IgD-negative memory B cell (primary cell): ENCODE data around the gene CXorf66. TPM values are rescaled to one million over a fixed set of nuclear protein-coding genes. Genes with fewer than 3 reads are reported as not detected.
"Not testable (repeated sequence)": the region's sequence is repeated elsewhere in the genome, so short reads cannot be mapped to it uniquely, and the experiment has no call there.

Experiments
- H3K27ac Mint-ChIP-seq, 3 donors: one replicate each; pipeline ENCODE4 v1.8.0; 2020 to 2022; ENCODE audit warnings: mild to moderate bottlenecking in 3 of 3, mixed read lengths in 3 of 3, moderate library complexity in 1 of 3
- H3K27me3 Mint-ChIP-seq: one replicate; pipeline ENCODE4 v1.8.0; 2021; ENCODE audit warnings: mixed read lengths
- H3K36me3 Mint-ChIP-seq: one replicate; pipeline ENCODE4 v1.8.0; 2020; ENCODE audit warnings: mild to moderate bottlenecking, mixed read lengths
- H3K4me1 Mint-ChIP-seq, 3 donors: one replicate each; pipeline ENCODE4 v1.8.0; 2020 to 2022; ENCODE audit warnings: mixed read lengths in 3 of 3, mild to moderate bottlenecking in 1 of 3
- H3K4me3 Mint-ChIP-seq, 4 donors: one replicate each; pipeline ENCODE4 v1.8.0; 2020 to 2022; ENCODE audit warnings: mild to moderate bottlenecking in 4 of 4, mixed read lengths in 4 of 4, moderate library complexity in 3 of 4
- H3K9me3 Mint-ChIP-seq, 3 donors: one replicate each; pipeline ENCODE4 v1.8.0; 2020 to 2021; ENCODE audit warnings: mixed read lengths in 3 of 3, mild to moderate bottlenecking in 1 of 3
- polyA plus RNA-seq: library from polyadenylated mRNA; unstranded; fragments of 300-500 nt; fragmentation: Illumina TruSeq; gene quantifications from one replicate; pipeline ENCODE4 v1.2.3, GENCODE V29; 2021

The CXorf66 gene
- polyA plus RNA-seq, 1 donor from 2014 or later: not detected

- Mint-ChIP-seq H3K27me3 (peaks cover 6% of the 10 kb centered on the region), H3K4me3 (peak within 1 kb of the TSS; percentile 89 to 97 (median 96)), H3K4me1 (peaks cover 19 to 29% (median 20%) of the 10 kb centered on the region in 3 donors), H3K9me3 (no peaks in the 10 kb centered on the region), H3K27ac (peak within 1 kb of the TSS; percentile 88 to 96 (median 94)), H3K36me3 (peaks cover 1% of the 10 kb centered on the region)
Measured at GRCh38 chrX:139932901-139933796, 32.2 kb downstream of the CXorf66 start, which contains the start of gene ATP11C. TSS of gene ATP11C (minus strand) at chrX:139933053. CDS start at chrX:139932042, 1,011 bp downstream.

GRCh38 chrX:139932073-139932900 lies 33.0 kb downstream of the CXorf66 start:
- Mint-ChIP-seq H3K27me3 (peaks cover 6% of the 10 kb centered on the region), H3K27ac (peak overlapping the region; percentile 88 to 96 (median 94)), H3K4me1 (peaks cover 19 to 29% (median 20%) of the 10 kb centered on the region in 3 donors), H3K36me3 (peaks cover 1% of the 10 kb centered on the region), H3K4me3 (peak overlapping the region; percentile 89 to 97 (median 96)), H3K9me3 (no peaks in the 10 kb centered on the region)

GRCh38 chrX:139931646-139932072 lies 33.7 kb downstream of the CXorf66 start:
- H3K4me1 Mint-ChIP-seq: peaks cover 19 to 29% (median 20%) of the 10 kb centered on the region in 3 donors

GRCh38 chrX:139930916-139931645 lies 34.2 kb downstream of the CXorf66 start:
- peaks cover 19 to 29% (median 20%) of the 10 kb centered on the region in 3 donors for H3K4me1 Mint-ChIP-seq
- peak overlapping the region; percentile 23 to 81 (median 73) for H3K27ac Mint-ChIP-seq
- peaks cover 1% of the 10 kb centered on the region for H3K36me3 Mint-ChIP-seq
- H3K27me3 Mint-ChIP-seq: peaks cover 6% of the 10 kb centered on the region
- H3K9me3 Mint-ChIP-seq: no peaks in the 10 kb centered on the region
- H3K4me3 Mint-ChIP-seq: peak overlapping the region; percentile 78 to 91 (median 88)

More at GRCh38 chrX:139931646-139932072, 33.7 kb downstream of the CXorf66 start:
- peak overlapping the region; percentile 39 to 81 (median 73) for H3K27ac Mint-ChIP-seq
- peak overlapping the region; percentile 78 to 91 (median 88) for H3K4me3 Mint-ChIP-seq
- H3K9me3 Mint-ChIP-seq: no peaks in the 10 kb centered on the region
- peaks cover 6% of the 10 kb centered on the region for H3K27me3 Mint-ChIP-seq
- peaks cover 1% of the 10 kb centered on the region for H3K36me3 Mint-ChIP-seq

GRCh38 chrX:139930401-139930800 lies 34.9 kb downstream of the CXorf66 start:
- H3K36me3 Mint-ChIP-seq: peaks cover 1% of the 10 kb centered on the region
- H3K4me3 Mint-ChIP-seq: peak overlapping the region; percentile 78 to 91 (median 88)
- H3K4me1 Mint-ChIP-seq: peaks cover 19 to 33% (median 26%) of the 10 kb centered on the region in 3 donors
- H3K27me3 Mint-ChIP-seq: peaks cover 6% of the 10 kb centered on the region
- no peaks in the 10 kb centered on the region for H3K9me3 Mint-ChIP-seq
- peak overlapping the region in 1 of 3 donors; percentile 81 for H3K27ac Mint-ChIP-seq

- H3K4me1 Mint-ChIP-seq: peaks cover 19 to 33% (median 27%) of the 10 kb centered on the region in 3 donors
- H3K27ac Mint-ChIP-seq: no peak overlapping the region
- peak overlapping the region in 3 of 4 donors; percentile 13 to 91 (median 88) for H3K4me3 Mint-ChIP-seq
- no peaks in the 10 kb centered on the region for H3K9me3 Mint-ChIP-seq
- peaks cover 1% of the 10 kb centered on the region for H3K36me3 Mint-ChIP-seq
- peaks cover 6% of the 10 kb centered on the region for H3K27me3 Mint-ChIP-seq
Measured at GRCh38 chrX:139929876-139930275, 35.4 kb downstream of the CXorf66 start.

- Mint-ChIP-seq H3K4me1 (peaks cover 15 to 23% (median 19%) of the 10 kb centered on the region in 3 donors), H3K27me3 (no peaks in the 10 kb centered on the region), H3K36me3 (peaks cover 1% of the 10 kb centered on the region), H3K27ac (no peak overlapping the region), H3K4me3 (no peak overlapping the region), H3K9me3 (no peaks in the 10 kb centered on the region)
Measured at GRCh38 chrX:139924696-139925095, 40.6 kb downstream of the CXorf66 start.

GRCh38 chrX:139924069-139924695 lies 41.1 kb downstream of the CXorf66 start:
- H3K9me3 Mint-ChIP-seq: no peaks in the 10 kb centered on the region
- H3K4me1 Mint-ChIP-seq: peaks cover 13 to 18% (median 15%) of the 10 kb centered on the region in 3 donors
- H3K4me3 Mint-ChIP-seq: no peak overlapping the region
- H3K27me3 Mint-ChIP-seq: no peaks in the 10 kb centered on the region
- peaks cover 1% of the 10 kb centered on the region for H3K36me3 Mint-ChIP-seq
- no peak overlapping the region for H3K27ac Mint-ChIP-seq

- not testable (repeated sequence) for H3K4me3 Mint-ChIP-seq, H3K36me3 Mint-ChIP-seq, H3K9me3 Mint-ChIP-seq, H3K27me3 Mint-ChIP-seq, H3K27ac Mint-ChIP-seq
- H3K4me1 Mint-ChIP-seq: peaks cover 14 to 19% (median 16%) of the 10 kb centered on the region in 3 donors
Measured at GRCh38 chrX:139921142-139921541, 44.2 kb downstream of the CXorf66 start.

- Mint-ChIP-seq H3K9me3 (peaks cover 0 to 1% (median 0%) of the 10 kb centered on the region in 3 donors), H3K4me3 (peak overlapping the region in 1 of 4 donors; percentile 23), H3K4me1 (peaks cover 12 to 15% (median 13%) of the 10 kb centered on the region in 3 donors), H3K27ac (no peak overlapping the region), H3K27me3 (no peaks in the 10 kb centered on the region), H3K36me3 (peaks cover 2% of the 10 kb centered on the region)
Measured at GRCh38 chrX:139920316-139920715, 45.0 kb downstream of the CXorf66 start.

GRCh38 chrX:139914421-139914820 lies 50.9 kb downstream of the CXorf66 start:
- peaks cover 2% of the 10 kb centered on the region for H3K36me3 Mint-ChIP-seq
- H3K4me3 Mint-ChIP-seq: no peak overlapping the region
- no peak overlapping the region for H3K27ac Mint-ChIP-seq
- H3K9me3 Mint-ChIP-seq: peaks cover 0 to 1% (median 0%) of the 10 kb centered on the region in 3 donors
- peaks cover 7 to 20% (median 19%) of the 10 kb centered on the region in 3 donors for H3K4me1 Mint-ChIP-seq
- H3K27me3 Mint-ChIP-seq: no peaks in the 10 kb centered on the region

GRCh38 chrX:139909712-139910111 lies 55.6 kb downstream of the CXorf66 start:
- Mint-ChIP-seq H3K9me3 (no peaks in the 10 kb centered on the region), H3K27me3 (no peaks in the 10 kb centered on the region), H3K36me3 (peaks cover 1% of the 10 kb centered on the region), H3K27ac (peak overlapping the region in 1 of 3 donors; percentile 17), H3K4me1 (peaks cover 9 to 24% (median 19%) of the 10 kb centered on the region in 3 donors), H3K4me3 (peak overlapping the region in 2 of 4 donors; percentile 48 to 65)

GRCh38 chrX:139907078-139907477 lies 58.2 kb downstream of the CXorf66 start:
- Mint-ChIP-seq H3K27me3 (no peaks in the 10 kb centered on the region), H3K27ac (no peak overlapping the region), H3K36me3 (peaks cover 1% of the 10 kb centered on the region), H3K9me3 (no peaks in the 10 kb centered on the region), H3K4me1 (peaks cover 9 to 26% (median 21%) of the 10 kb centered on the region in 3 donors), H3K4me3 (no peak overlapping the region)

- Mint-ChIP-seq H3K27ac (no peak overlapping the region), H3K27me3 (no peaks in the 10 kb centered on the region), H3K36me3 (peaks cover 1% of the 10 kb centered on the region), H3K4me1 (peaks cover 9 to 19% (median 15%) of the 10 kb centered on the region in 3 donors), H3K9me3 (no peaks in the 10 kb centered on the region), H3K4me3 (no peak overlapping the region)
Measured at GRCh38 chrX:139905743-139906142, 59.6 kb downstream of the CXorf66 start.
